PC-3 (cell line): ENCODE data around the gene SEC23B. TPM values are rescaled to one million over a fixed set of nuclear protein-coding genes. Genes with fewer than 3 reads are reported as not detected.

ENCODE experiments used
- ATAC-seq: fragments of 200-7000 bp; cut with Tn5 transposase; 2 replicates; pipeline ENCODE4 v1.9.1; 2020; ENCODE audit warnings: mild to moderate bottlenecking, moderate library complexity
- Bru-seq: library from RNA; stranded (reverse); fragments of 400-500 nt; gene quantifications from one replicate; lab custom pipeline; 2021; lab: Mats Ljungman, UMichigan
- BruChase-seq, 2 experiments: library from RNA; stranded (reverse); fragments of 400-500 nt; gene quantifications; one replicate each; lab custom pipeline; 2021; lab: Mats Ljungman, UMichigan
- BruUV-seq: library from RNA; stranded (reverse); fragments of 400-500 nt; replicated peaks from 2 replicates; lab custom pipeline; 2021; lab: Mats Ljungman, UMichigan
- CTCF ChIA-PET: fragments of 300-600 bp; sonication (Branson Sonifier 250); formaldehyde crosslinking; loops from one replicate; lab custom pipeline; 2022; ENCODE audit warnings: antibody characterized with exemption; lab: Charles Lee
- POLR2A ChIA-PET: fragments of 300-600 bp; sonication (Branson Sonifier 250); formaldehyde crosslinking; loops from one replicate; lab custom pipeline; 2022; ENCODE audit warnings: antibody characterized with exemption; ENCODE audit not compliant: unreplicated experiment; lab: Charles Lee
- DNase-seq: peaks from one replicate; pipeline ENCODE4 v3.0.0-alpha.2; 2015
- H2AFZ ChIP-seq: fragments of 300-600 bp; sonication (generic); 2 replicates; pipeline ENCODE4 v1.6.0; 2016; ENCODE audit warnings: antibody characterized with exemption, low read length
- H3F3A ChIP-seq: fragments of 300-600 bp; sonication (generic); one replicate; pipeline ENCODE4 v1.6.0; 2017; ENCODE audit warnings: antibody characterized with exemption, low read length, control low read depth, mild to moderate bottlenecking; ENCODE audit not compliant: unreplicated experiment
- H3K27ac ChIP-seq: fragments of 300-600 bp; sonication (generic); 2 replicates; pipeline ENCODE4 v1.5.1; 2016; ENCODE audit warnings: mild to moderate bottlenecking, low read length
- H3K27me3 ChIP-seq: fragments of 300-600 bp; sonication (generic); 2 replicates; pipeline ENCODE4 v1.6.1; 2016; ENCODE audit warnings: low read length, mixed read lengths
- H3K36me3 ChIP-seq: fragments of 300-600 bp; sonication (generic); 2 replicates; pipeline ENCODE4 v1.6.1; 2016; ENCODE audit warnings: low read depth, mixed run types, low read length, mixed read lengths
- H3K4me1 ChIP-seq: fragments of 300-600 bp; sonication (generic); 2 replicates; pipeline ENCODE4 v1.5.1; 2016; ENCODE audit warnings: low read length; ENCODE audit not compliant: insufficient read depth
- H3K4me2 ChIP-seq: fragments of 300-600 bp; sonication (generic); 2 replicates; pipeline ENCODE4 v1.6.0; 2016; ENCODE audit warnings: low read length
- H3K4me3 ChIP-seq: fragments of 300-600 bp; sonication (generic); 2 replicates; pipeline ENCODE4 v1.5.1; 2016; ENCODE audit warnings: mild to moderate bottlenecking, low read length, mixed read lengths
- H3K79me2 ChIP-seq: fragments of 300-600 bp; sonication (generic); 2 replicates; pipeline ENCODE4 v1.6.1; 2017; ENCODE audit warnings: low read length, mixed read lengths
- H3K9ac ChIP-seq: fragments of 300-600 bp; sonication (generic); 2 replicates; pipeline ENCODE4 v1.6.0; 2016; ENCODE audit warnings: mild to moderate bottlenecking, low read length
- H3K9me2 ChIP-seq: fragments of 300-600 bp; sonication (generic); replicated peaks from 2 replicates; pipeline ENCODE4 v1.6.1; 2016; ENCODE audit warnings: mixed run types, low read length, mixed read lengths
- H3K9me3 ChIP-seq: fragments of 300-600 bp; sonication (generic); 2 replicates; pipeline ENCODE4 v1.6.1; 2016; ENCODE audit warnings: low read length, mixed read lengths
- H4K20me1 ChIP-seq: fragments of 300-600 bp; sonication (generic); 2 replicates; pipeline ENCODE4 v1.6.1; 2016; ENCODE audit warnings: low read length, mixed read lengths
- EZH2 ChIP-seq: fragments of 300-600 bp; sonication (generic); IDR thresholded peaks from one replicate; pipeline ENCODE4 v1.6.1; 2017; ENCODE audit warnings: antibody characterized with exemption, mild to moderate bottlenecking, low read length; ENCODE audit not compliant: unreplicated experiment
- EZH2phosphoT487 ChIP-seq: fragments of 300-600 bp; sonication (generic); IDR thresholded peaks from 2 replicates; pipeline ENCODE4 v1.6.1; 2018; ENCODE audit warnings: mild to moderate bottlenecking, antibody characterized with exemption, low read length, borderline replicate concordance
- intact Hi-C: fragments of 100-400 bp; cut with micrococcal nuclease; formaldehyde crosslinking; loops from 2 replicates; pipeline ENCODE4 v1.9.0; 2023
- long read RNA-seq: library from polyadenylated mRNA; unstranded; transcript quantifications from one replicate; pipeline ENCODE4 v2.0.0, GENCODE V29; 2021; ENCODE audit not compliant: unreplicated experiment
- total RNA-seq: library from RNA; depleted of rRNA; stranded (reverse); fragments of >200 nt; gene quantifications from 2 replicates; pipeline ENCODE4 v1.2.3, GENCODE V29; 2014; rRNA removed
- TF ChIP-seq, protein P1 (sequence below): fragments of 300-600 bp; sonication (generic); conservative IDR thresholded peaks from 2 replicates; pipeline ENCODE4 v1.5.1; 2017; ENCODE audit warnings: antibody characterized with exemption, low read depth, mild to moderate bottlenecking, low read length

SEC23B gene
- 82.1 and 89.5 TPM in 2 replicates for total RNA-seq
- percentile 92 among the genes with signal in this experiment for Bru-seq, nascent RNA
- percentile 90 among the genes with signal in this experiment for BruChase-seq, experiment 1, labeled RNA remaining after a 6-hour chase
- BruChase-seq, experiment 2, labeled RNA remaining after a 2-hour chase = percentile 83 among the genes with signal in this experiment
- long read RNA-seq, transcript SEC23B-204 (20 exons, 3,484 nt) = minor isoform, 81 of 290 reads
- long read RNA-seq, transcript SEC23B-202 (20 exons, 3,464 nt) = major isoform, 105 of 290 reads
- long read RNA-seq, partial matches to known transcripts = 62 of 290 reads
- long read RNA-seq, other reads (novel, unspliced or antisense) = 38 of 290 reads

DNA sequence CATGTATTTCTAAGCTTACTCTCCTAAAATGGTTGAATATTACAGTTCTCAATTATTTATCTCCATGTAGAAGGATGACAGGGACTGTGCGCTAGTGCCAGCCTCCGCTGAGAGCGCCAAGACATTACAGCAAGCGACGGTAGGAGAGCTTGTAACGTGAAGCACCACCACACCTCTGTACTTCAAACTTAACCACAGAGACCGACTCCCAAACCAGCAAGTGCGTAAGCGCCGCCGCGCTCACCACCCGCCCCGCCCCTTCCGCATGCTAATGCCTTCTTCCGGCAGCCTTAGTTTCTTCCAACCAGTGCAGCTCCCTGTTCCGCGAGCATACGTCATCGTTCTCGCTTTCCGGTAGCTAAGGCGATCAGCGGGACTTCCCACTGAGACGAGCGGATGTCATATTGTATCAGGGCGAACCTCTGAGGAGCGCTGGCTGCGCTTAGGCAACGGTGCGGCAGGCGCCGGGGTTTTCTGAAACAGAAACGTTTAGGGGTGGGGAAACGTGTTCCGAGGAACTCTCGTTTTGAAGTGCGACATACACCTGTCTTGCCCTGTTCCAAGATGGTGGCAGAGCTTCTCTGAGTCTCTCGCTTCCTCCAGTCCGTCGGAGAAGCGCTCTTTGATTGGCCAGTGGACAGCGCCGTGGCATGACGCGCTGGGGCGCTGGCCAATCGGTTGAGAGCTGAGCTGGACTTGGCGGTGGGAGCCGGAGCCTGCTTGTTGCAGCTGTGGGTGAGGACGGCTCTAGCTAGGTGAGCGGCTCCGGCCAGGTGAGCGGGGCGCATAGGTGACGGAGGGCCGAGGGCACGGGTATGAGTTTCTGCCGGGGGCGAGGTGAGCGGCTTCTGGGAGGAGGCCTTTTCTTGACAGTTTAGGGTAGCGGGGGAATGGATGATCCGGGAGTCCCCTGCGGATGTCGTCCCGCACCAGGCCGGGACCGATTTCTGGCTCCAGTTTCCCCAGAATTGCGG, at the start of gene SEC23B:
Gene SEC23B (plus strand): TSS at position 723 of the 974 bp plus-strand sequence. CDS start 2,896 bp downstream, outside the sequence.
- peak; percentile 99 for DNase-seq
- no peaks in the 10 kb centered on the region for H3K27me3 ChIP-seq
- H3K9me2 ChIP-seq = no peaks in the 10 kb centered on the region
- peaks cover 21% of the 10 kb centered on the region; the same call in 1 of the 2 replicates for H3K36me3 ChIP-seq
- peaks cover 33% of the 10 kb centered on the region for H3K79me2 ChIP-seq
- peak within 1 kb of the TSS; percentile 93 for H3K4me3 ChIP-seq
- peak; percentile 97 for ATAC-seq
- peak within 1 kb of the TSS; percentile 87 for H3K27ac ChIP-seq
- intact Hi-C loops = loop anchor here (1.0 to 2.0 kb wide), 4 partner anchors 33 to 94 kb away; partner anchors contain the start of genes DZANK1, POLR3F and SMIM26
- ChIA-PET CTCF (no interaction called here), POLR2A (interaction anchor here (0.5 to 2.0 kb wide), 15 partner anchors 11 to 1507 kb away, joined by 3 to 18 read pairs (median 3); partner anchors contain the start of genes DZANK1, POLR3F, RBBP9 and ZNF133)
- no peaks in the 10 kb centered on the region for H3F3A ChIP-seq
- H3K9ac ChIP-seq = peak within 1 kb of the TSS; percentile 88
- TF ChIP-seq EZH2phosphoT487 (no peak), EZH2 (no peak)
- TF ChIP-seq, protein P1, sequence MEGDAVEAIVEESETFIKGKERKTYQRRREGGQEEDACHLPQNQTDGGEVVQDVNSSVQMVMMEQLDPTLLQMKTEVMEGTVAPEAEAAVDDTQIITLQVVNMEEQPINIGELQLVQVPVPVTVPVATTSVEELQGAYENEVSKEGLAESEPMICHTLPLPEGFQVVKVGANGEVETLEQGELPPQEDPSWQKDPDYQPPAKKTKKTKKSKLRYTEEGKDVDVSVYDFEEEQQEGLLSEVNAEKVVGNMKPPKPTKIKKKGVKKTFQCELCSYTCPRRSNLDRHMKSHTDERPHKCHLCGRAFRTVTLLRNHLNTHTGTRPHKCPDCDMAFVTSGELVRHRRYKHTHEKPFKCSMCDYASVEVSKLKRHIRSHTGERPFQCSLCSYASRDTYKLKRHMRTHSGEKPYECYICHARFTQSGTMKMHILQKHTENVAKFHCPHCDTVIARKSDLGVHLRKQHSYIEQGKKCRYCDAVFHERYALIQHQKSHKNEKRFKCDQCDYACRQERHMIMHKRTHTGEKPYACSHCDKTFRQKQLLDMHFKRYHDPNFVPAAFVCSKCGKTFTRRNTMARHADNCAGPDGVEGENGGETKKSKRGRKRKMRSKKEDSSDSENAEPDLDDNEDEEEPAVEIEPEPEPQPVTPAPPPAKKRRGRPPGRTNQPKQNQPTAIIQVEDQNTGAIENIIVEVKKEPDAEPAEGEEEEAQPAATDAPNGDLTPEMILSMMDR = no peak
- H4K20me1 ChIP-seq = no peaks in the 10 kb centered on the region
- H3K9me3 ChIP-seq = no peaks in the 10 kb centered on the region
- H3K4me2 ChIP-seq = peak within 1 kb of the TSS; percentile 85
- peak within 1 kb of the TSS; percentile 82 for H2AFZ ChIP-seq
- H3K4me1 ChIP-seq = peaks cover 13% of the 10 kb centered on the region
- no TSS peak for BruUV-seq

DNA sequence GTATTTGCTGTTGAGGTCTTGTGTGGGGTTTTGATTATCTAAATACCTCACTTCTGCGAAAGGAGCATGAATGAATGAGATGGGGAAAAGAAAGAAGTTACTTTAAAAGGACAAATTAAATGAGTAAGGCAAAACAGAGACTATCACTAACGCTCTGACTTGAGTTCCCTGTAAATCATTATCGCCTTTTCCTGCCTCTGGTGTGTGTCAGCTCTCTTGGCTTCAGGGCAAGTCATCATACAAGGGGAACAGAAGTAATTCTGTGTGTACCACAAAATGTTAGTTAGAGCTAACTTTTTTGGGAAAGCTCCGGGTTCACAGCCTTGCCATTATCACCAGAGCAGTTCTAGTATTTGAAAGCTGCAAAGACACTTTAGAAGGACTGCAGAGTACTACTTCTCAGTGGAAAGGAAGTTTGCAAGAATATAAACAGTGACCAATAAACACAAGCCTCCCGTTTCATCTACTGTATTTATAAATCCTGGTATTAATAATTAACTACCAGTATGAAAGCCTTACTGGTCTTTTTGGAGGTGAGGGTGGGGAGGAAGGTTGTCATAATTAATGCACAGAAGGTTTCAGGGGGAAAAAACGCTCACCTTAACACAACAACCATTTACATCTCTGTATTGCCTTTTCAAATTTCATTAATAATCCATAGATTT, 42.1 kb upstream of the SEC23B start:
- intact Hi-C loops = loop anchor here (5.0 kb wide), 2 partner anchors 77 to 122 kb away; partner anchors contain the start of gene DTD1
- no TSS peak for BruUV-seq
- peak overlapping the region; percentile 96 for H2AFZ ChIP-seq

More for the DNA sequence above, 42.1 kb upstream of the SEC23B start:
- Histone ChIP-seq H3K4me3 (peak overlapping the region; percentile 90), H3K4me2 (peak overlapping the region; percentile 92), H3K36me3 (peaks cover 11% of the 10 kb centered on the region; the same call in 1 of the 2 replicates), H3K27ac (no peak overlapping the region), H3F3A (no peaks in the 10 kb centered on the region), H3K27me3 (no peaks in the 10 kb centered on the region), H4K20me1 (0 out of 2 replicates have a peak, but pooled peaks cover 5% of the 10 kb centered on the region), H3K9ac (peak overlapping the region; percentile 90; the same call in 1 of the 2 replicates), H3K79me2 (peaks cover 37% of the 10 kb centered on the region), H3K4me1 (peaks cover 16% of the 10 kb centered on the region), H3K9me2 (no peaks in the 10 kb centered on the region), H3K9me3 (no peaks in the 10 kb centered on the region)
- ATAC-seq = no peak
- DNase-seq = no peak
- CTCF ChIA-PET = interaction anchor here (0.6 kb wide), 1 partner anchor 52 kb away, joined by 3 read pairs; no protein-coding TSS in a partner anchor
- TF ChIP-seq, protein P1 = no peak
- no peak for TF ChIP-seq EZH2phosphoT487
- TF ChIP-seq EZH2 = no peak
- POLR2A ChIA-PET = interaction anchor here (0.6 kb wide), 1 partner anchor 362 kb away, joined by 7 read pairs; no protein-coding TSS in a partner anchor
